Testis (tissue), 2 donors: ENCODE data around the gene ATP6V1B1.

Experiments used
- CTCF ChIP-seq, 3 experiments: fragments of 450-650 bp in 2 of 3; fragments of 200-600 bp in 1 of 3; sonication (generic) in 1 of 3; IDR thresholded peaks; one replicate each; pipeline ENCODE4 v1.5.1; 2016 to 2019; ENCODE audit warnings: antibody characterized with exemption in 3 of 3, mild to moderate bottlenecking in 2 of 3, moderate library complexity in 1 of 3
- POLR2A ChIP-seq: fragments of 450-650 bp; IDR thresholded peaks from one replicate; pipeline ENCODE4 v1.6.1; 2017; ENCODE audit warnings: antibody characterized with exemption, mild to moderate bottlenecking, moderate library complexity

- TF ChIP-seq CTCF (IDR thresholded peaks at IDR 0.05) = no peak
- no peak for TF ChIP-seq POLR2A
Measured at GRCh38 chr2:70991742-70992141, 56.0 kb downstream of the ATP6V1B1 start.
